ENCODE results near the gene KRTCAP3.

The KRTCAP3 gene

GRCh38 chr2:27464443-27464842 is 22.3 kb downstream of the KRTCAP3 start:
- Mint-ChIP-seq H3K36me3 (ENCODE audit: low read depth) (no peaks in the 10 kb centered on the region), H3K4me3 (no peak overlapping the region), H3K27ac (no peak overlapping the region), H3K27me3 (ENCODE audit: low read depth) (no peaks in the 10 kb centered on the region), H3K9me3 (no peaks in the 10 kb centered on the region), H3K4me1 (ENCODE audit: low read depth) (no peaks in the 10 kb centered on the region)

GRCh38 chr2:27471961-27472360 is 29.8 kb downstream of the KRTCAP3 start:
- Mint-ChIP-seq H3K36me3 (ENCODE audit: low read depth) (peaks cover 6% of the 10 kb centered on the region), H3K9me3 (no peaks in the 10 kb centered on the region), H3K4me1 (ENCODE audit: low read depth) (no peaks in the 10 kb centered on the region), H3K27me3 (ENCODE audit: low read depth) (no peaks in the 10 kb centered on the region), H3K27ac (no peak overlapping the region), H3K4me3 (no peak overlapping the region)

- Mint-ChIP-seq H3K4me1 (ENCODE audit: low read depth) (peaks cover 13% of the 10 kb centered on the region), H3K27me3 (ENCODE audit: low read depth) (no peaks in the 10 kb centered on the region), H3K27ac (no peak overlapping the region), H3K4me3 (no peak overlapping the region), H3K9me3 (no peaks in the 10 kb centered on the region), H3K36me3 (ENCODE audit: low read depth) (no peaks in the 10 kb centered on the region)
These were observed 43.3 kb downstream of the KRTCAP3 start for GRCh38 chr2:27485496-27485895.

GRCh38 chr2:27489118-27489497 is 46.9 kb downstream of the KRTCAP3 start:
- H3K36me3 Mint-ChIP-seq (ENCODE audit: low read depth), result no peaks in the 10 kb centered on the region
- H3K27ac Mint-ChIP-seq, result peak overlapping the region; percentile 91
- peaks cover 16% of the 10 kb centered on the region for H3K4me1 Mint-ChIP-seq (ENCODE audit: low read depth)
- H3K4me3 Mint-ChIP-seq, result peak overlapping the region; percentile 88
- no peaks in the 10 kb centered on the region for H3K9me3 Mint-ChIP-seq
- peaks cover 10% of the 10 kb centered on the region for H3K27me3 Mint-ChIP-seq (ENCODE audit: low read depth)

- H3K27ac Mint-ChIP-seq, result peak within 1 kb of the TSS; percentile 91
These were observed 47.6 kb downstream of the KRTCAP3 start, which contains the start of gene IFT172 for GRCh38 chr2:27489498-27490397. IFT172 (minus strand) TSS chr2:27489743; CDS start chr2:27489653, 90 bp downstream.

GRCh38 chr2:27492557-27492956 is 50.4 kb downstream of the KRTCAP3 start:
- Mint-ChIP-seq H3K4me1 (ENCODE audit: low read depth) (peaks cover 24% of the 10 kb centered on the region), H3K36me3 (ENCODE audit: low read depth) (no peaks in the 10 kb centered on the region), H3K27me3 (ENCODE audit: low read depth) (peaks cover 39% of the 10 kb centered on the region), H3K4me3 (no peak overlapping the region), H3K9me3 (no peaks in the 10 kb centered on the region), H3K27ac (no peak overlapping the region)

More at GRCh38 chr2:27489498-27490397, 47.6 kb downstream of the KRTCAP3 start, which contains the start of gene IFT172:
- Mint-ChIP-seq H3K9me3 (no peaks in the 10 kb centered on the region), H3K27me3 (ENCODE audit: low read depth) (peaks cover 15% of the 10 kb centered on the region), H3K4me3 (peak within 1 kb of the TSS; percentile 88), H3K4me1 (ENCODE audit: low read depth) (peaks cover 16% of the 10 kb centered on the region), H3K36me3 (ENCODE audit: low read depth) (no peaks in the 10 kb centered on the region)

GRCh38 chr2:27493948-27494283 is 51.7 kb downstream of the KRTCAP3 start:
- H3K9me3 Mint-ChIP-seq, result no peaks in the 10 kb centered on the region
- peaks cover 24% of the 10 kb centered on the region for H3K4me1 Mint-ChIP-seq (ENCODE audit: low read depth)
- no peak overlapping the region for H3K27ac Mint-ChIP-seq
- H3K27me3 Mint-ChIP-seq (ENCODE audit: low read depth), result peaks cover 52% of the 10 kb centered on the region
- peak overlapping the region; percentile 38 for H3K4me3 Mint-ChIP-seq
- no peaks in the 10 kb centered on the region for H3K36me3 Mint-ChIP-seq (ENCODE audit: low read depth)
